ENCODE measurements around the gene KLHL25.

The KLHL25 gene

GRCh38 chr15:85764649-85765277 is 30.0 kb downstream of the KLHL25 start:
- Histone ChIP-seq H3K4me1 (ENCODE audit: control insufficient read depth, insufficient read depth, low read length) (peaks cover 4% of the 10 kb centered on the region; the same call in 1 of the 2 replicates), H3K27me3 (ENCODE audit: control insufficient read depth, insufficient read depth, low read length) (no peaks in the 10 kb centered on the region), H3K36me3 (ENCODE audit: control insufficient read depth, insufficient read depth, low read length) (peaks cover 28% of the 10 kb centered on the region), H3K9ac (ENCODE audit: low read depth, low read length) (no peak overlapping the region), H3K4me3 (ENCODE audit: low read depth, low read length) (no peak overlapping the region), H3K27ac (ENCODE audit: low read depth, low read length) (no peak overlapping the region), H3K9me3 (ENCODE audit: control insufficient read depth, insufficient read depth, low read length) (no peaks in the 10 kb centered on the region)

GRCh38 chr15:85763673-85764633 is 30.8 kb downstream of the KLHL25 start:
- Histone ChIP-seq H3K36me3 (ENCODE audit: control insufficient read depth, insufficient read depth, low read length) (peaks cover 24% of the 10 kb centered on the region), H3K4me3 (ENCODE audit: low read depth, low read length) (no peak overlapping the region), H3K27ac (ENCODE audit: low read depth, low read length) (no peak overlapping the region), H3K9me3 (ENCODE audit: control insufficient read depth, insufficient read depth, low read length) (no peaks in the 10 kb centered on the region), H3K27me3 (ENCODE audit: control insufficient read depth, insufficient read depth, low read length) (no peaks in the 10 kb centered on the region), H3K9ac (ENCODE audit: low read depth, low read length) (no peak overlapping the region), H3K4me1 (ENCODE audit: control insufficient read depth, insufficient read depth, low read length) (peaks cover 4% of the 10 kb centered on the region; the same call in 1 of the 2 replicates)

GRCh38 chr15:85763157-85763556 is 31.6 kb downstream of the KLHL25 start:
- Histone ChIP-seq H3K27me3 (ENCODE audit: control insufficient read depth, insufficient read depth, low read length) (no peaks in the 10 kb centered on the region), H3K9me3 (ENCODE audit: control insufficient read depth, insufficient read depth, low read length) (no peaks in the 10 kb centered on the region), H3K36me3 (ENCODE audit: control insufficient read depth, insufficient read depth, low read length) (peaks cover 27% of the 10 kb centered on the region; the same call in 1 of the 2 replicates)

GRCh38 chr15:85762756-85763127 is 32.0 kb downstream of the KLHL25 start:
- Histone ChIP-seq H3K9me3 (ENCODE audit: control insufficient read depth, insufficient read depth, low read length) (no peaks in the 10 kb centered on the region), H3K27ac (ENCODE audit: low read depth, low read length) (no peak overlapping the region), H3K9ac (ENCODE audit: low read depth, low read length) (no peak overlapping the region), H3K36me3 (ENCODE audit: control insufficient read depth, insufficient read depth, low read length) (peaks cover 28% of the 10 kb centered on the region; the same call in 1 of the 2 replicates), H3K4me1 (ENCODE audit: control insufficient read depth, insufficient read depth, low read length) (peaks cover 4% of the 10 kb centered on the region; the same call in 1 of the 2 replicates), H3K4me3 (ENCODE audit: low read depth, low read length) (no peak overlapping the region), H3K27me3 (ENCODE audit: control insufficient read depth, insufficient read depth, low read length) (no peaks in the 10 kb centered on the region)

More at GRCh38 chr15:85763157-85763556, 31.6 kb downstream of the KLHL25 start:
- Histone ChIP-seq H3K27ac (ENCODE audit: low read depth, low read length) (no peak overlapping the region), H3K9ac (ENCODE audit: low read depth, low read length) (no peak overlapping the region), H3K4me3 (ENCODE audit: low read depth, low read length) (no peak overlapping the region), H3K4me1 (ENCODE audit: control insufficient read depth, insufficient read depth, low read length) (peaks cover 4% of the 10 kb centered on the region; the same call in 1 of the 2 replicates)

- Histone ChIP-seq H3K9me3 (ENCODE audit: control insufficient read depth, insufficient read depth, low read length) (no peaks in the 10 kb centered on the region), H3K9ac (ENCODE audit: low read depth, low read length) (no peak overlapping the region), H3K36me3 (ENCODE audit: control insufficient read depth, insufficient read depth, low read length) (peaks cover 28% of the 10 kb centered on the region; the same call in 1 of the 2 replicates), H3K27ac (ENCODE audit: low read depth, low read length) (no peak overlapping the region), H3K27me3 (ENCODE audit: control insufficient read depth, insufficient read depth, low read length) (no peaks in the 10 kb centered on the region), H3K4me3 (ENCODE audit: low read depth, low read length) (no peak overlapping the region), H3K4me1 (ENCODE audit: control insufficient read depth, insufficient read depth, low read length) (peaks cover 4% of the 10 kb centered on the region; the same call in 1 of the 2 replicates)
These were observed 32.5 kb downstream of the KLHL25 start for GRCh38 chr15:85762039-85762755.

GRCh38 chr15:85761635-85762034 is 33.1 kb downstream of the KLHL25 start:
- Histone ChIP-seq H3K9me3 (ENCODE audit: control insufficient read depth, insufficient read depth, low read length) (no peaks in the 10 kb centered on the region), H3K27me3 (ENCODE audit: control insufficient read depth, insufficient read depth, low read length) (no peaks in the 10 kb centered on the region), H3K27ac (ENCODE audit: low read depth, low read length) (no peak overlapping the region), H3K4me3 (ENCODE audit: low read depth, low read length) (no peak overlapping the region), H3K36me3 (ENCODE audit: control insufficient read depth, insufficient read depth, low read length) (peaks cover 28% of the 10 kb centered on the region; the same call in 1 of the 2 replicates), H3K9ac (ENCODE audit: low read depth, low read length) (no peak overlapping the region), H3K4me1 (ENCODE audit: control insufficient read depth, insufficient read depth, low read length) (peaks cover 3% of the 10 kb centered on the region; the same call in 1 of the 2 replicates)

GRCh38 chr15:85760531-85761371 is 34.0 kb downstream of the KLHL25 start:
- Histone ChIP-seq H3K9me3 (ENCODE audit: control insufficient read depth, insufficient read depth, low read length) (no peaks in the 10 kb centered on the region), H3K27ac (ENCODE audit: low read depth, low read length) (no peak overlapping the region), H3K9ac (ENCODE audit: low read depth, low read length) (no peak overlapping the region), H3K36me3 (ENCODE audit: control insufficient read depth, insufficient read depth, low read length) (peaks cover 29% of the 10 kb centered on the region; the same call in 1 of the 2 replicates), H3K4me3 (ENCODE audit: low read depth, low read length) (no peak overlapping the region), H3K27me3 (ENCODE audit: control insufficient read depth, insufficient read depth, low read length) (no peaks in the 10 kb centered on the region), H3K4me1 (ENCODE audit: control insufficient read depth, insufficient read depth, low read length) (no peaks in the 10 kb centered on the region)

- no peaks in the 10 kb centered on the region for H3K9me3 ChIP-seq (ENCODE audit: control insufficient read depth, insufficient read depth, low read length)
- H3K27me3 ChIP-seq (ENCODE audit: control insufficient read depth, insufficient read depth, low read length), result no peaks in the 10 kb centered on the region
These were observed 34.7 kb downstream of the KLHL25 start for GRCh38 chr15:85760049-85760448.

GRCh38 chr15:85759376-85759775 is 35.3 kb downstream of the KLHL25 start:
- Histone ChIP-seq H3K27ac (ENCODE audit: low read depth, low read length) (no peak overlapping the region), H3K9me3 (ENCODE audit: control insufficient read depth, insufficient read depth, low read length) (no peaks in the 10 kb centered on the region), H3K9ac (ENCODE audit: low read depth, low read length) (no peak overlapping the region), H3K4me3 (ENCODE audit: low read depth, low read length) (no peak overlapping the region), H3K4me1 (ENCODE audit: control insufficient read depth, insufficient read depth, low read length) (no peaks in the 10 kb centered on the region), H3K27me3 (ENCODE audit: control insufficient read depth, insufficient read depth, low read length) (no peaks in the 10 kb centered on the region), H3K36me3 (ENCODE audit: control insufficient read depth, insufficient read depth, low read length) (peaks cover 35% of the 10 kb centered on the region; the same call in 1 of the 2 replicates)

More at GRCh38 chr15:85760049-85760448, 34.7 kb downstream of the KLHL25 start:
- no peak overlapping the region for H3K4me3 ChIP-seq (ENCODE audit: low read depth, low read length)
- no peak overlapping the region for H3K27ac ChIP-seq (ENCODE audit: low read depth, low read length)
- peaks cover 35% of the 10 kb centered on the region; the same call in 1 of the 2 replicates for H3K36me3 ChIP-seq (ENCODE audit: control insufficient read depth, insufficient read depth, low read length)
- H3K4me1 ChIP-seq (ENCODE audit: control insufficient read depth, insufficient read depth, low read length), result no peaks in the 10 kb centered on the region
- H3K9ac ChIP-seq (ENCODE audit: low read depth, low read length), result no peak overlapping the region

GRCh38 chr15:85758655-85758978 is 36.1 kb downstream of the KLHL25 start:
- Histone ChIP-seq H3K9me3 (ENCODE audit: control insufficient read depth, insufficient read depth, low read length) (no peaks in the 10 kb centered on the region), H3K4me3 (ENCODE audit: low read depth, low read length) (no peak overlapping the region), H3K27me3 (ENCODE audit: control insufficient read depth, insufficient read depth, low read length) (no peaks in the 10 kb centered on the region), H3K4me1 (ENCODE audit: control insufficient read depth, insufficient read depth, low read length) (no peaks in the 10 kb centered on the region), H3K9ac (ENCODE audit: low read depth, low read length) (no peak overlapping the region), H3K27ac (ENCODE audit: low read depth, low read length) (no peak overlapping the region), H3K36me3 (ENCODE audit: control insufficient read depth, insufficient read depth, low read length) (peaks cover 39% of the 10 kb centered on the region; the same call in 1 of the 2 replicates)
